ENCODE measurements around the gene TMEM131.

TMEM131 gene

GRCh38 chr2:97734061-97735051, 261.4 kb downstream of the TMEM131 start:
- no peak for DNase-seq

- no peak for DNase-seq
Observed at GRCh38 chr2:97733341-97734035, 262.3 kb downstream of the TMEM131 start.

- DNase-seq: no peak
Observed at GRCh38 chr2:97732436-97733340, 263.1 kb downstream of the TMEM131 start.

- no peak for DNase-seq
Observed at GRCh38 chr2:97731274-97732020, 264.3 kb downstream of the TMEM131 start.

- no peak for DNase-seq
Observed at GRCh38 chr2:97730245-97730644, 265.5 kb downstream of the TMEM131 start.

GRCh38 chr2:97728091-97728731, 267.5 kb downstream of the TMEM131 start:
- peak; percentile 8 for DNase-seq

GRCh38 chr2:97727296-97727695, 268.5 kb downstream of the TMEM131 start:
- no peak for DNase-seq

- no peak for DNase-seq
Observed at GRCh38 chr2:97726261-97727064, 269.3 kb downstream of the TMEM131 start.

GRCh38 chr2:97724946-97725688, 270.6 kb downstream of the TMEM131 start:
- DNase-seq: no peak

- DNase-seq: no peak
Observed at GRCh38 chr2:97724501-97724900, 271.2 kb downstream of the TMEM131 start.

- DNase-seq: no peak
Observed at GRCh38 chr2:97724073-97724410, 271.7 kb downstream of the TMEM131 start.

- no peak for DNase-seq
Observed at GRCh38 chr2:97723156-97724072, 272.3 kb downstream of the TMEM131 start.

GRCh38 chr2:97722227-97722626, 273.5 kb downstream of the TMEM131 start:
- DNase-seq: no peak

GRCh38 chr2:97720746-97721145, 275.0 kb downstream of the TMEM131 start:
- DNase-seq: no peak

GRCh38 chr2:97719362-97720155, 276.2 kb downstream of the TMEM131 start:
- no peak for DNase-seq

GRCh38 chr2:97718942-97719341, 276.8 kb downstream of the TMEM131 start:
- no peak for DNase-seq

- no peak for DNase-seq
Observed at GRCh38 chr2:97718051-97718882, 277.5 kb downstream of the TMEM131 start.

Data from NCI-H2029 (cell line).